Esophagus squamous epithelium (tissue), 4 donors: Measurements from ENCODE around the gene TRAF2.

ENCODE experiments used
- CTCF ChIP-seq, 6 experiments: fragments of 450-650 bp in 4 of 6; fragments of 200-600 bp in 2 of 6; sonication (generic) in 2 of 6; IDR thresholded peaks; one replicate each; pipeline ENCODE4 v1.5.1; 2016 to 2019; ENCODE audit warnings: antibody characterized with exemption in 6 of 6, mild to moderate bottlenecking in 4 of 6, moderate library complexity in 4 of 6
- POLR2A ChIP-seq, 4 donors: fragments of 450-650 bp; IDR thresholded peaks; one replicate each; pipeline ENCODE4 v1.6.1; 2017; ENCODE audit warnings: antibody characterized with exemption in 4 of 4, mild to moderate bottlenecking in 4 of 4, moderate library complexity in 3 of 4

- TF ChIP-seq CTCF (IDR thresholded peaks at IDR 0.05): no peak
- no peak for TF ChIP-seq POLR2A (IDR thresholded peaks at IDR 0.05)
Measured at GRCh38 chr9:136957461-136957860, 71.1 kb downstream of the TRAF2 start.
